WERI-Rb-1 (cell line): Measurements from ENCODE around the gene RASGRP1.

Experiments
- DNase-seq: peaks from one replicate; pipeline ENCODE4 v3.0.0-alpha.2; 2020
- H3K27ac ChIP-seq: fragments of 250-450 bp; sonication (Bioruptor Pico); 2 replicates; pipeline ENCODE4 v1.5.1; 2020; ENCODE audit warnings: mild to moderate bottlenecking, moderate library complexity
- H3K27me3 ChIP-seq: fragments of 250-450 bp; sonication (Bioruptor Pico); 2 replicates; pipeline ENCODE4 v1.5.1; 2021; ENCODE audit warnings: mild to moderate bottlenecking, low read depth, moderate library complexity; ENCODE audit not compliant: insufficient read depth, severe bottlenecking
- H3K36me3 ChIP-seq: fragments of 250-450 bp; sonication (Bioruptor Pico); 2 replicates; pipeline ENCODE4 v1.5.1; 2020; ENCODE audit warnings: mild to moderate bottlenecking, moderate library complexity
- H3K4me3 ChIP-seq: 2 replicates; pipeline ENCODE4 v1.5.1; 2011; ENCODE audit warnings: low read depth, mild to moderate bottlenecking, control low read depth, low read length
- H3K9me3 ChIP-seq: fragments of 250-450 bp; sonication (Bioruptor Pico); 2 replicates; pipeline ENCODE4 v1.5.1; 2021; ENCODE audit warnings: mild to moderate bottlenecking, moderate library complexity; ENCODE audit not compliant: severe bottlenecking
- CTCF ChIP-seq: IDR thresholded peaks from 2 replicates; pipeline ENCODE4 v1.5.1; 2011; ENCODE audit warnings: low read depth, mild to moderate bottlenecking, control low read depth, inconsistent platforms, low read length

The RASGRP1 gene

GRCh38 chr15:38504680-38505467 lies 59.7 kb downstream of the RASGRP1 start:
- Histone ChIP-seq H3K36me3 (no peaks in the 10 kb centered on the region), H3K27ac (no peak overlapping the region), H3K9me3 (no peaks in the 10 kb centered on the region), H3K27me3 (no peaks in the 10 kb centered on the region), H3K4me3 (no peak overlapping the region)
- no peak for TF ChIP-seq CTCF
- DNase-seq: no peak

DNA sequence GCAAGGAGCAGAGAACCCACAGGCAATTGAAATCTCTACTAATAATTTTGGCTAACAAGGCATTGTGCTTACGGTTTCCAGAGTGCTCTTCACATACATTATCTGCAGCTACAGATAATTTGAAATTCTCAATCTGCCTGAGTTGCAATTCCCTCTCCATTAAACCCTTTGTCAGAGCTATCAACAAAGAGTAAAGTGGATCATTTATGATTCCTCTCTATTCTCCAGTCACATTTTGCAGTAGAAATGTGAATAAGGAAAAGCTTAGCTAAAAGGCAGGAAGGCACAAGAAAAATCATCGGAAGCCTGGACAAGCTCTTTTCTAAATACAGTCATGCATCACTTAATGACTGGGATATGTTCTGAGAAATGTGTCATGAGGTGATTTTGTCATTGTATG lies 61.1 kb downstream of the RASGRP1 start:
- Histone ChIP-seq H3K4me3 (no peak overlapping the region), H3K9me3 (no peaks in the 10 kb centered on the region), H3K27ac (no peak overlapping the region), H3K36me3 (no peaks in the 10 kb centered on the region), H3K27me3 (no peaks in the 10 kb centered on the region)
- TF ChIP-seq CTCF: no peak
- no peak for DNase-seq

DNA sequence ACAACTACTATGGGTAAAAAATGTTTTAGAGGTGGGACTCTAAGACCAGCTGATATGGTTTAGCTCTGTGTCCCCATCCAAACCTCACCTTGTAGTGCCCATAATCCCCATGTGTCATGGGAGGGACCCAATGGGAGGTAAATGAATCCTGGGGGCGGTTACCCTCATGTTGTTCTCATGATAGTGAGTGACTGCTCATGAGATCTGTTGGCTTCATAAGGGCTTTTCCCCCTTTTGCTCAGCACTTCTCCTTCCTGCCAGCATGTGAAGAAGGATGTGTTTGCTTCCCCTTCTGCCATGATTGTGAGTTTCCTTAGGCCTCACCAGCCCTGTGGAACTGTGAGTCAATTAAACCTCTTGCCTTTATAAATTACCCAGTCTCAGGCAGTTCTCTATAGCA lies 65.0 kb downstream of the RASGRP1 start:
- Histone ChIP-seq H3K27me3 (no peaks in the 10 kb centered on the region), H3K36me3 (no peaks in the 10 kb centered on the region), H3K27ac (no peak overlapping the region), H3K9me3 (no peaks in the 10 kb centered on the region), H3K4me3 (no peak overlapping the region)
- no peak for DNase-seq
- TF ChIP-seq CTCF: no peak

DNA sequence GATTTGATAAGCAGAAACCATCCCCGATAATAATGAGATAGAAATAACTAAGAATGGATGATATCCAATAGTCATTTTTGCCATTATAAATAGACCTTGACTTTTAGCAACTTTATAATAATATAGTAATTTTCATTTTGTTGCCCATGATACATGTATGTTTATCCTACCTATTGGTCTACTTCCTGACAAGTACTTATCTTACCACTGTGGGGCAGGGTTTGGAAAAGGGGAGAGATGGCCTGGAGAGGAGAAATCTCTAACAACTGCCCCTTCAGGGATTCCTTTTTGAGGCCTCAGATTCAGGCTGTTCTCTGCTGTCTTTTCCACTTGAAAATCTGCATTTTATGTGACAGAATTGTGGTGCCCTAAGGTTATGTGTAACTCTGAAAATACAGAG lies 68.5 kb downstream of the RASGRP1 start:
- no peaks in the 10 kb centered on the region for H3K27me3 ChIP-seq
- no peaks in the 10 kb centered on the region for H3K9me3 ChIP-seq
- no peaks in the 10 kb centered on the region for H3K36me3 ChIP-seq
- H3K27ac ChIP-seq: no peak overlapping the region
- DNase-seq: no peak
- no peak for TF ChIP-seq CTCF
- H3K4me3 ChIP-seq: no peak overlapping the region

DNA sequence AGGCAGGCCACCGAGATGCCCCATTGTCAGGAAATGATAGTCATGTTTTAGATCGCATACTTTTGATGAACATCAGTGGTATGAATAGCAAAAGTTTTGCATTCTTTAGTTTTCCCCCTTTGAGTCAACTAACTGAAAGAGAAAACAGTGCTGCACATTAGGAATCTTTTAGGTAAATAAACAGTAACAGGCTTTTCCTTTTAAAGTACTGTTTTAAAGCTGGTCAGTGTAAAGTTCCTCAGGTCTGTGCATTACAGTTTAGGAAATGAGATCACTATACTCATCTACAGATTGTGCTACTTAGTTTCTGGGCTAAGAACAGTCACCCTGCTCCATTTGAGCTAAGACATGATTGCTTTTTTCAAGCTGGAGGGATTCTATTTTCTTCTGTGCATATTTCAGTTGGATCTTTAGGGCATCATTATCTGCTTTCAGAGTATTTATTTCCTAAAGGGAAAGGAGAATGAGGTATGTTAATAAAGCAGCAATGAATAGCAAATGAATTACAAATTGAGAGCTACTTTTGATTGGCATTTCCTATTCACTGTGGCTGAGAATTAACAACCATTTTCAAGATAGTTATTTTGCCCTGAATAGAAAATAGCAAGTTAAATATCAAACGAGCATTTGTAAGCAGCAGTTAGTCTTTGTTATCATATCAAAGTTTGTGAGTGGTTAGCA lies 74.2 kb downstream of the RASGRP1 start:
- TF ChIP-seq CTCF: no peak
- Histone ChIP-seq H3K9me3 (no peaks in the 10 kb centered on the region), H3K27ac (no peak overlapping the region), H3K4me3 (no peak overlapping the region), H3K36me3 (no peaks in the 10 kb centered on the region; the same call in 1 of the 2 replicates), H3K27me3 (no peaks in the 10 kb centered on the region)
- no peak for DNase-seq
